ENCODE measurements around the gene ARHGAP21. TPM values are rescaled to one million over a fixed set of nuclear protein-coding genes. Genes with fewer than 3 reads are reported as not detected.
"Not testable (repeated sequence)": the region's sequence is repeated elsewhere in the genome, so short reads cannot be mapped to it uniquely, and the experiment has no call there.

The ARHGAP21 gene
- total RNA-seq, 4 donors from 2014 or later = 104 to 128 (median 114) TPM

- DNase-seq (ENCODE audit: low spot score) (no peak), ATAC-seq (ENCODE audit: low FRiP score) (no peak)
- TF ChIP-seq CTCF (IDR thresholded peaks at IDR 0.05) = no peak
Observed at GRCh38 chr10:24639124-24639523, 84.6 kb downstream of the ARHGAP21 start.

GRCh38 chr10:24625778-24626177 is 97.9 kb downstream of the ARHGAP21 start:
- no peak for ATAC-seq (ENCODE audit: low FRiP score)
- no peak for TF ChIP-seq CTCF (IDR thresholded peaks at IDR 0.05)
- DNase-seq (ENCODE audit: low spot score) = no peak

- no peak for TF ChIP-seq CTCF (IDR thresholded peaks at IDR 0.05)
- no peak for DNase-seq (ENCODE audit: low spot score)
- no peak for ATAC-seq (ENCODE audit: low FRiP score)
Observed at GRCh38 chr10:24623383-24623782, 100.3 kb downstream of the ARHGAP21 start.

GRCh38 chr10:24622781-24623301 is 100.8 kb downstream of the ARHGAP21 start:
- TF ChIP-seq CTCF (IDR thresholded peaks at IDR 0.05) = no peak
- no peak for DNase-seq (ENCODE audit: low spot score)
- no peak for ATAC-seq (ENCODE audit: low FRiP score)

- not testable (repeated sequence) for DNase-seq (ENCODE audit: low spot score); ATAC-seq (ENCODE audit: low FRiP score)
Observed at GRCh38 chr10:24621035-24621795, 102.5 kb downstream of the ARHGAP21 start.

GRCh38 chr10:24619994-24620310 is 103.7 kb downstream of the ARHGAP21 start:
- not testable (repeated sequence) for ATAC-seq (ENCODE audit: low FRiP score); DNase-seq (ENCODE audit: low spot score)

- not testable (repeated sequence) for ATAC-seq (ENCODE audit: low FRiP score)
Observed at GRCh38 chr10:24619291-24619993, 104.2 kb downstream of the ARHGAP21 start.

GRCh38 chr10:24618401-24618800 is 105.3 kb downstream of the ARHGAP21 start:
- no peak for DNase-seq (ENCODE audit: low spot score)
- ATAC-seq (ENCODE audit: low FRiP score) = peak; percentile 25
- TF ChIP-seq CTCF (IDR thresholded peaks at IDR 0.05) = no peak

More at GRCh38 chr10:24619291-24619993, 104.2 kb downstream of the ARHGAP21 start:
- not testable (repeated sequence) for DNase-seq (ENCODE audit: low spot score)

All from omental fat pad (tissue), 4 donors.